K562 (cell line): ENCODE data around the gene TMEM271.

Source experiments
- CTCF ChIP-seq, 3 experiments: IDR thresholded peaks in 2 of 3; conservative IDR thresholded peaks in 1 of 3; 2 replicates each; pipeline ENCODE4 v1.5.1; 2011 to 2012; ENCODE audit warnings: low read length in 3 of 3, mild to moderate bottlenecking in 3 of 3, control low read depth in 2 of 3, improper control_type of control experiment in 1 of 3, inconsistent platforms in 1 of 3, low read depth in 1 of 3, mixed read lengths in 1 of 3, moderate library complexity in 1 of 3; ENCODE audit not compliant: insufficient read depth in 2 of 3
- EP300 ChIP-seq: IDR thresholded peaks from 2 replicates; pipeline ENCODE4 v1.6.1; 2012; ENCODE audit warnings: low read length, improper control_type of control experiment
- HCFC1 ChIP-seq: IDR thresholded peaks from 2 replicates; pipeline ENCODE4 v1.6.1; 2012; ENCODE audit warnings: low read depth, low read length, improper control_type of control experiment
- JUNB ChIP-seq: fragments of 450-650 bp; formaldehyde crosslinking; conservative IDR thresholded peaks from 2 replicates; pipeline ENCODE4 v1.4.0; 2020; ENCODE audit warnings: mild to moderate bottlenecking
- MEF2A ChIP-seq: IDR thresholded peaks from 2 replicates; pipeline ENCODE4 v1.6.1; 2011; ENCODE audit warnings: low read depth, mild to moderate bottlenecking, low read length, moderate library complexity; ENCODE audit not compliant: control insufficient read depth
- ZBTB7A ChIP-seq: IDR thresholded peaks from 2 replicates; pipeline ENCODE4 v1.6.1; 2011; ENCODE audit warnings: low read depth, mild to moderate bottlenecking, low read length, moderate library complexity, borderline replicate concordance; ENCODE audit not compliant: control insufficient read depth
- ZEB2 ChIP-seq: fragments of 450-650 bp; IDR thresholded peaks from 2 replicates; pipeline ENCODE4 v1.6.1; 2016
- ZNF644 ChIP-seq: fragments of 200-800 bp; sonication (Bioruptor generic); IDR thresholded peaks from 2 replicates; pipeline ENCODE4 v1.6.1; 2016; ENCODE audit warnings: low read depth, missing genetic modification characterization, missing compliant biosample characterization
- ZZZ3 ChIP-seq: fragments of 450-650 bp; IDR thresholded peaks from 2 replicates; pipeline ENCODE4 v1.6.1; 2016; ENCODE audit warnings: antibody characterized with exemption, mild to moderate bottlenecking, moderate library complexity
- TF ChIP-seq, protein P1 (sequence below): sonication (generic); formaldehyde crosslinking; IDR thresholded peaks from 2 replicates; pipeline ENCODE4 v1.8.1; 2022; ENCODE audit warnings: missing genetic modification reagents
- TF ChIP-seq, protein P2 (sequence below): sonication (generic); formaldehyde crosslinking; IDR thresholded peaks from 2 replicates; pipeline ENCODE4 v1.9.0; 2022; ENCODE audit warnings: mild to moderate bottlenecking, missing genetic modification reagents

DNA sequence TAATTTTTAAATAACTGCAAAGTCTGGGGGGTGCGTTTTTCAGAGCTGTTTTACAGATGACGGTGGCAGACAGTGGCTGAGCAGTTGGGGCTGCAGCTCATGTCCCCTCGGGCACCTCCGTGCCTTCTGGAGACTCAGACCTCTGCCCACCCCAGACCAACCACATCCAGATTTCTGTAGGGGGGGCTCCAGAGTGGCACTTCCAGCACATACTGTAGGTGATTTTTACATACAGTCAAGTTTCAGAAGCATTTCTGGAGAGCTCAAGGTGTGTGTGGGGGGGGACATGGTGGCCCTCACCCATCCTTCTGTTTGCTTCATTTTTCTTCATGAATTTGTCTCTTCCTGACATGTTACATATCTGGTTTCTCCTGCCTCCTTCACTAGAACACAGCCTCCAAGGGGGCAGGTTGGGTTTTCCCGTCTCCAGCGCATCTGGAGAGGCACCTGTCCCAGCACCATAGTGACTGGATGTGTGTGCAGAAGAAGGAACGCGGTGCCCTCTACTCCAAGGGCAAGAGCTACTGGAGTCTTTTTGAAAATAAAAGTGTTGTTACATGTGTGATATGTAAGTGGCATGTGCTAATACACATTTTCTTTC, 37.5 kb downstream of the TMEM271 start:
- TF ChIP-seq ZNF644 (tag) (no peak), CTCF (IDR thresholded peaks at IDR 0.05 in 2 of 3, conservative IDR thresholded peaks at IDR 0.05 in 1 of 3; ENCODE audit: insufficient read depth in 2 of 3, low read depth in 1 of 3, low read length in 3 of 3) (no peak), JUNB (CRISPR knock-in tag) (no peak), ZZZ3 (no peak), EP300 (no peak), MEF2A (no peak), ZBTB7A (no peak), HCFC1 (no peak), ZEB2 (no peak)
- TF ChIP-seq, protein P1, sequence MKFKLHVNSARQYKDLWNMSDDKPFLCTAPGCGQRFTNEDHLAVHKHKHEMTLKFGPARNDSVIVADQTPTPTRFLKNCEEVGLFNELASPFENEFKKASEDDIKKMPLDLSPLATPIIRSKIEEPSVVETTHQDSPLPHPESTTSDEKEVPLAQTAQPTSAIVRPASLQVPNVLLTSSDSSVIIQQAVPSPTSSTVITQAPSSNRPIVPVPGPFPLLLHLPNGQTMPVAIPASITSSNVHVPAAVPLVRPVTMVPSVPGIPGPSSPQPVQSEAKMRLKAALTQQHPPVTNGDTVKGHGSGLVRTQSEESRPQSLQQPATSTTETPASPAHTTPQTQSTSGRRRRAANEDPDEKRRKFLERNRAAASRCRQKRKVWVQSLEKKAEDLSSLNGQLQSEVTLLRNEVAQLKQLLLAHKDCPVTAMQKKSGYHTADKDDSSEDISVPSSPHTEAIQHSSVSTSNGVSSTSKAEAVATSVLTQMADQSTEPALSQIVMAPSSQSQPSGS (CRISPR knock-in tag), result no peak
- TF ChIP-seq, protein P2, sequence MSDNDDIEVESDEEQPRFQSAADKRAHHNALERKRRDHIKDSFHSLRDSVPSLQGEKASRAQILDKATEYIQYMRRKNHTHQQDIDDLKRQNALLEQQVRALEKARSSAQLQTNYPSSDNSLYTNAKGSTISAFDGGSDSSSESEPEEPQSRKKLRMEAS, result no peak
